ENCODE data around the gene PDXK. TPM values are rescaled to one million over a fixed set of nuclear protein-coding genes. Genes with fewer than 3 reads are reported as not detected.

The PDXK gene
- total RNA-seq, 6 experiments from 2014 or later = 52.9 to 87.5 (median 58.9) TPM

- Histone ChIP-seq H3K4me1 (no peaks in the 10 kb centered on the region), H3K27ac (no peak overlapping the region), H3K9me3 (no peaks in the 10 kb centered on the region), H3K4me3 (no peak overlapping the region), H3K27me3 (no peaks in the 10 kb centered on the region), H3K36me3 (peaks cover 0 to 73% (median 26%) of the 10 kb centered on the region in 4 donors)
- DNase-seq (no peak), ATAC-seq (no peak)
- intact Hi-C loops (cut with DNase I) = no loop called here
- 80% methylated on average over 8 of the region's 30 CpGs for WGBS (ENCODE audit: insufficient coverage, low coverage, low lambda C conversion rate, missing lambda C conversion rate)
- TF ChIP-seq CTCF (IDR thresholded peaks at IDR 0.05) (no peak), POLR2A (IDR thresholded peaks at IDR 0.05) (no peak)
These were observed 79.2 kb downstream of the PDXK start for GRCh38 chr21:43797925-43798715.

GRCh38 chr21:43799301-43799840 lies 80.4 kb downstream of the PDXK start:
- intact Hi-C loops (cut with DNase I) = no loop called here
- TF ChIP-seq POLR2A (IDR thresholded peaks at IDR 0.05) (no peak), CTCF (IDR thresholded peaks at IDR 0.05) (no peak)
- WGBS (ENCODE audit: insufficient coverage, low coverage, low lambda C conversion rate, missing lambda C conversion rate) = 89% methylated on average over 7 of the region's 19 CpGs
- Histone ChIP-seq H3K4me3 (no peak overlapping the region), H3K27ac (no peak overlapping the region), H3K4me1 (no peaks in the 10 kb centered on the region), H3K9me3 (no peaks in the 10 kb centered on the region), H3K27me3 (no peaks in the 10 kb centered on the region), H3K36me3 (peaks cover 0 to 60% (median 19%) of the 10 kb centered on the region in 4 donors)
- ATAC-seq (no peak), DNase-seq (no peak)

- intact Hi-C loops (cut with DNase I) = no loop called here
- DNase-seq = no peak
- Histone ChIP-seq H3K4me1 (no peaks in the 10 kb centered on the region), H3K36me3 (peaks cover 0 to 60% (median 19%) of the 10 kb centered on the region in 4 donors), H3K27ac (no peak overlapping the region), H3K9me3 (no peaks in the 10 kb centered on the region), H3K4me3 (no peak overlapping the region), H3K27me3 (no peaks in the 10 kb centered on the region)
- no peak for ATAC-seq
- TF ChIP-seq POLR2A (IDR thresholded peaks at IDR 0.05) = no peak
- TF ChIP-seq CTCF (IDR thresholded peaks at IDR 0.05) = no peak
- 80% methylated on average over 1 of the region's 17 CpGs for WGBS (ENCODE audit: insufficient coverage, low coverage, low lambda C conversion rate, missing lambda C conversion rate)
These were observed 81.2 kb downstream of the PDXK start for GRCh38 chr21:43800124-43800523.

- no CpG with 5 or more reads among the region's 14 CpGs for WGBS (ENCODE audit: insufficient coverage, low coverage, low lambda C conversion rate, missing lambda C conversion rate)
- Histone ChIP-seq H3K27ac (no peak overlapping the region), H3K4me3 (no peak overlapping the region), H3K36me3 (peaks cover 0 to 56% (median 19%) of the 10 kb centered on the region in 4 donors), H3K9me3 (no peaks in the 10 kb centered on the region), H3K27me3 (no peaks in the 10 kb centered on the region), H3K4me1 (no peaks in the 10 kb centered on the region)
- intact Hi-C loops (cut with DNase I) = no loop called here
- ATAC-seq (no peak), DNase-seq (no peak)
- TF ChIP-seq CTCF (IDR thresholded peaks at IDR 0.05) (no peak), POLR2A (IDR thresholded peaks at IDR 0.05) (no peak)
These were observed 81.6 kb downstream of the PDXK start for GRCh38 chr21:43800566-43800965.
